Activated naive CD4-positive, alpha-beta T cell treated with anti-CD3 and anti-CD28 coated beads, Interleukin-2, amount 10 ng/mL, durations not matched to agents 7 days and 5 days (primary cell): ENCODE measurements around the gene ACOT7.

Experiments
- CTCF ChIA-PET: fragments of 350-600 bp; sonication (Branson Sonifier 250); formaldehyde crosslinking; loops from one replicate; lab custom pipeline; 2021; ENCODE audit warnings: antibody characterized with exemption; lab: Charles Lee
- DNase-seq: peaks from one replicate; pipeline ENCODE4 v3.0.0-alpha.2; 2020
- H3K27ac Mint-ChIP-seq: one replicate; pipeline ENCODE4 v1.8.0; 2021; ENCODE audit warnings: mild to moderate bottlenecking, moderate library complexity, mixed read lengths
- H3K27me3 Mint-ChIP-seq: one replicate; pipeline ENCODE4 v1.8.0; 2021; ENCODE audit warnings: mild to moderate bottlenecking, mixed read lengths
- H3K36me3 Mint-ChIP-seq: one replicate; pipeline ENCODE4 v1.8.0; 2021; ENCODE audit warnings: mixed read lengths
- H3K4me1 Mint-ChIP-seq: one replicate; pipeline ENCODE4 v1.8.0; 2021; ENCODE audit warnings: mixed read lengths
- H3K4me3 Mint-ChIP-seq: one replicate; pipeline ENCODE4 v1.8.0; 2021; ENCODE audit warnings: mild to moderate bottlenecking, moderate library complexity, mixed read lengths
- H3K9me3 Mint-ChIP-seq: one replicate; pipeline ENCODE4 v1.8.0; 2021; ENCODE audit warnings: mixed read lengths

Gene ACOT7

GRCh38 chr1:6347641-6348487 is 45.7 kb downstream of the ACOT7 start:
- Mint-ChIP-seq H3K27ac (peak overlapping the region; percentile 80), H3K9me3 (no peaks in the 10 kb centered on the region), H3K4me3 (peak overlapping the region; percentile 11), H3K27me3 (no peaks in the 10 kb centered on the region), H3K4me1 (peaks cover 22% of the 10 kb centered on the region), H3K36me3 (peaks cover 4% of the 10 kb centered on the region)
- DNase-seq: peak; percentile 78
- CTCF ChIA-PET: interaction anchor here (0.6 to 3.3 kb wide), 17 partner anchors 13 to 525 kb away, joined by 3 to 52 read pairs (median 5); no protein-coding TSS in a partner anchor

GRCh38 chr1:6345460-6345859 is 48.1 kb downstream of the ACOT7 start:
- Mint-ChIP-seq H3K4me1 (peaks cover 22% of the 10 kb centered on the region), H3K9me3 (no peaks in the 10 kb centered on the region), H3K27me3 (no peaks in the 10 kb centered on the region), H3K36me3 (peaks cover 4% of the 10 kb centered on the region), H3K4me3 (no peak overlapping the region), H3K27ac (no peak overlapping the region)
- CTCF ChIA-PET: interaction anchor here (1.1 to 4.2 kb wide), 8 partner anchors 11 to 98 kb away, joined by 3 to 37 read pairs (median 6); no protein-coding TSS in a partner anchor
- DNase-seq: no peak

- CTCF ChIA-PET: interaction anchor here (1.1 to 4.2 kb wide), 7 partner anchors 11 to 98 kb away, joined by 3 to 37 read pairs (median 6); no protein-coding TSS in a partner anchor
- H3K36me3 Mint-ChIP-seq: peaks cover 4% of the 10 kb centered on the region
- peaks cover 22% of the 10 kb centered on the region for H3K4me1 Mint-ChIP-seq
- no peak for DNase-seq
- H3K4me3 Mint-ChIP-seq: no peak overlapping the region
- H3K27ac Mint-ChIP-seq: no peak overlapping the region
- no peaks in the 10 kb centered on the region for H3K27me3 Mint-ChIP-seq
- no peaks in the 10 kb centered on the region for H3K9me3 Mint-ChIP-seq
These were observed 48.6 kb downstream of the ACOT7 start for GRCh38 chr1:6345009-6345408.

- Mint-ChIP-seq H3K27me3 (no peaks in the 10 kb centered on the region), H3K9me3 (no peaks in the 10 kb centered on the region), H3K27ac (no peak overlapping the region), H3K4me1 (peaks cover 10% of the 10 kb centered on the region), H3K36me3 (peaks cover 4% of the 10 kb centered on the region), H3K4me3 (no peak overlapping the region)
- CTCF ChIA-PET: interaction anchor here (0.5 to 4.2 kb wide), 9 partner anchors 11 to 104 kb away, joined by 3 to 37 read pairs (median 5); no protein-coding TSS in a partner anchor
- peak; percentile 81 for DNase-seq
These were observed 49.8 kb downstream of the ACOT7 start for GRCh38 chr1:6343506-6344405.

GRCh38 chr1:6342056-6342455 is 51.5 kb downstream of the ACOT7 start:
- Mint-ChIP-seq H3K27ac (no peak overlapping the region), H3K27me3 (no peaks in the 10 kb centered on the region), H3K4me3 (no peak overlapping the region), H3K4me1 (no peaks in the 10 kb centered on the region), H3K36me3 (peaks cover 4% of the 10 kb centered on the region), H3K9me3 (no peaks in the 10 kb centered on the region)
- DNase-seq: no peak
- CTCF ChIA-PET: interaction anchor here (0.6 to 3.0 kb wide), 3 partner anchors 95 to 139 kb away, joined by 3 to 14 read pairs (median 3); no protein-coding TSS in a partner anchor

- Mint-ChIP-seq H3K9me3 (no peaks in the 10 kb centered on the region), H3K4me3 (no peak overlapping the region), H3K27ac (no peak overlapping the region), H3K36me3 (peaks cover 6% of the 10 kb centered on the region), H3K27me3 (no peaks in the 10 kb centered on the region), H3K4me1 (no peaks in the 10 kb centered on the region)
- CTCF ChIA-PET: interaction anchor here (0.6 to 0.8 kb wide), 2 partner anchors 60 to 80 kb away, joined by 3 to 4 read pairs; no protein-coding TSS in a partner anchor
- no peak for DNase-seq
These were observed 54.9 kb downstream of the ACOT7 start for GRCh38 chr1:6338695-6339094.

- CTCF ChIA-PET: interaction anchor here (1.3 kb wide), 1 partner anchor 82 kb away, joined by 4 read pairs; no protein-coding TSS in a partner anchor
- H3K36me3 Mint-ChIP-seq: peaks cover 5% of the 10 kb centered on the region
- H3K9me3 Mint-ChIP-seq: no peaks in the 10 kb centered on the region
- no peaks in the 10 kb centered on the region for H3K4me1 Mint-ChIP-seq
- H3K27ac Mint-ChIP-seq: no peak overlapping the region
- no peak overlapping the region for H3K4me3 Mint-ChIP-seq
- no peak for DNase-seq
- H3K27me3 Mint-ChIP-seq: no peaks in the 10 kb centered on the region
These were observed 56.6 kb downstream of the ACOT7 start for GRCh38 chr1:6336776-6337622.

GRCh38 chr1:6334261-6334993 is 59.1 kb downstream of the ACOT7 start:
- Mint-ChIP-seq H3K4me1 (no peaks in the 10 kb centered on the region), H3K27me3 (no peaks in the 10 kb centered on the region), H3K36me3 (peaks cover 5% of the 10 kb centered on the region), H3K27ac (no peak overlapping the region), H3K4me3 (no peak overlapping the region), H3K9me3 (no peaks in the 10 kb centered on the region)
- CTCF ChIA-PET: no interaction called here
- DNase-seq: no peak

- Mint-ChIP-seq H3K9me3 (no peaks in the 10 kb centered on the region), H3K4me3 (no peak overlapping the region), H3K27me3 (no peaks in the 10 kb centered on the region), H3K4me1 (no peaks in the 10 kb centered on the region), H3K36me3 (peaks cover 3% of the 10 kb centered on the region), H3K27ac (no peak overlapping the region)
- CTCF ChIA-PET: interaction anchor here (0.6 kb wide), 1 partner anchor 11 kb away, joined by 4 read pairs; no protein-coding TSS in a partner anchor
- DNase-seq: no peak
These were observed 60.7 kb downstream of the ACOT7 start for GRCh38 chr1:6332821-6333220.

GRCh38 chr1:6331543-6332273 is 61.9 kb downstream of the ACOT7 start:
- no peak overlapping the region for H3K4me3 Mint-ChIP-seq
- no peak for DNase-seq
- peaks cover 5% of the 10 kb centered on the region for H3K36me3 Mint-ChIP-seq
- CTCF ChIA-PET: no interaction called here
- H3K4me1 Mint-ChIP-seq: no peaks in the 10 kb centered on the region
- H3K9me3 Mint-ChIP-seq: no peaks in the 10 kb centered on the region
- H3K27ac Mint-ChIP-seq: no peak overlapping the region
- no peaks in the 10 kb centered on the region for H3K27me3 Mint-ChIP-seq

- Mint-ChIP-seq H3K27me3 (no peaks in the 10 kb centered on the region), H3K36me3 (peaks cover 5% of the 10 kb centered on the region), H3K4me3 (no peak overlapping the region), H3K4me1 (no peaks in the 10 kb centered on the region), H3K9me3 (no peaks in the 10 kb centered on the region), H3K27ac (no peak overlapping the region)
- DNase-seq: no peak
- CTCF ChIA-PET: interaction anchor here (0.8 kb wide), 1 partner anchor 10 kb away, joined by 3 read pairs; no protein-coding TSS in a partner anchor
These were observed 63.1 kb downstream of the ACOT7 start for GRCh38 chr1:6330410-6330911.

- Mint-ChIP-seq H3K36me3 (peaks cover 5% of the 10 kb centered on the region), H3K27ac (no peak overlapping the region), H3K4me3 (no peak overlapping the region), H3K9me3 (no peaks in the 10 kb centered on the region), H3K27me3 (no peaks in the 10 kb centered on the region), H3K4me1 (no peaks in the 10 kb centered on the region)
- no peak for DNase-seq
- CTCF ChIA-PET: interaction anchor here (0.8 kb wide), 1 partner anchor 10 kb away, joined by 3 read pairs; no protein-coding TSS in a partner anchor
These were observed 63.7 kb downstream of the ACOT7 start for GRCh38 chr1:6329851-6330250.
